GM12878 (cell line): ENCODE measurements around the gene C1orf53. TPM values are rescaled to one million over a fixed set of nuclear protein-coding genes. Genes with fewer than 3 reads are reported as not detected.
A peak's percentile ranks its signal among the peaks of the same experiment; 100 is the strongest.

ENCODE experiments used
- ATAC-seq: fragments of 200-7000 bp; cut with Tn5 transposase; 3 replicates; pipeline ENCODE4 v1.9.1; 2020; ENCODE audit warnings: mild to moderate bottlenecking, moderate library complexity
- BruUV-seq: library from RNA; stranded (reverse); fragments of 400-500 nt; replicated peaks from 2 replicates; lab custom pipeline; 2021; lab: Mats Ljungman, UMichigan
- CTCF ChIA-PET: fragments of 300-600 bp; sonication (Branson Sonifier 250); formaldehyde crosslinking; extraction: SDS; loops from one replicate; lab custom pipeline; 2021; ENCODE audit warnings: inconsistent platforms; lab: Yijun Ruan, JAX
- POLR2A ChIA-PET: fragments of 350-600 bp; formaldehyde crosslinking; extraction: SDS; loops from one replicate; lab custom pipeline; 2021; ENCODE audit warnings: inconsistent platforms; lab: Charles Lee
- RAD21 ChIA-PET: fragments of 300-600 bp; sonication (Branson Sonifier 250); formaldehyde crosslinking; loops from one replicate; lab custom pipeline; 2023; ENCODE audit warnings: antibody characterized with exemption; ENCODE audit not compliant: unreplicated experiment; lab: Charles Lee
- SMC1A ChIA-PET: fragments of 300-600 bp; sonication (Branson Sonifier 250); formaldehyde crosslinking; loops from one replicate; lab custom pipeline; 2023; ENCODE audit not compliant: unreplicated experiment, uncharacterized antibody; lab: Charles Lee
- DNase-seq: peaks from one replicate; pipeline ENCODE4 v3.0.0-alpha.2; 2011; ENCODE audit warnings: low read depth, low spot score
- FAIRE-seq: peaks from 3 replicates; lab custom pipeline; 2011; peaks lifted over from hg19 to GRCh38; lab: Jason Lieb, UNC
- H2AFZ ChIP-seq: 2 replicates; pipeline ENCODE4 v1.6.0; 2011; ENCODE audit warnings: low read depth, low read length, control low read depth; ENCODE audit not compliant: control insufficient read depth
- H3K27ac ChIP-seq: 2 replicates; pipeline ENCODE4 v1.5.1; 2011; ENCODE audit warnings: control low read depth; ENCODE audit not compliant: control insufficient read depth, insufficient read depth
- H3K27me3 ChIP-seq, 2 experiments: replicated peaks in 1 of 2; 2 replicates each; pipeline versions ENCODE4 v1.6.0 to v1.6.1; 2011; ENCODE audit warnings: low read length in 1 of 2; ENCODE audit not compliant: control insufficient read depth in 2 of 2, insufficient read depth in 2 of 2
- H3K36me3 ChIP-seq, 2 experiments: 2 replicates each; pipeline ENCODE4 v1.5.1; 2011; ENCODE audit warnings: low read length in 1 of 2; ENCODE audit not compliant: control insufficient read depth in 2 of 2, insufficient read depth in 2 of 2
- H3K4me1 ChIP-seq: 2 replicates; pipeline ENCODE4 v1.6.1; 2011; ENCODE audit warnings: mild to moderate bottlenecking, low read length, moderate library complexity, mixed read lengths; ENCODE audit not compliant: control insufficient read depth, insufficient read depth
- H3K4me2 ChIP-seq: 2 replicates; pipeline ENCODE4 v1.6.0; 2011; ENCODE audit warnings: control low read depth; ENCODE audit not compliant: control insufficient read depth, insufficient read depth
- H3K4me3 ChIP-seq: fragments of 200-600 bp; sonication (generic); 2 replicates; pipeline ENCODE4 v1.5.1; 2016
- H3K79me2 ChIP-seq: 2 replicates; pipeline ENCODE4 v1.6.0; 2011; ENCODE audit warnings: low read length; ENCODE audit not compliant: control insufficient read depth, insufficient read depth
- H3K9ac ChIP-seq: 2 replicates; pipeline ENCODE4 v1.8.0; 2011; ENCODE audit warnings: low read length, control low read depth, mixed read lengths; ENCODE audit not compliant: control insufficient read depth, insufficient read depth
- H3K9me3 ChIP-seq: replicated peaks from 3 replicates; pipeline ENCODE4 v1.5.1; 2011; ENCODE audit warnings: mild to moderate bottlenecking, low read length; ENCODE audit not compliant: control insufficient read depth, insufficient read depth
- H4K20me1 ChIP-seq: 2 replicates; pipeline ENCODE4 v1.6.0; 2011; ENCODE audit not compliant: control insufficient read depth, insufficient read depth
- EZH2 ChIP-seq: IDR thresholded peaks from 2 replicates; pipeline ENCODE4 v1.6.1; 2012; ENCODE audit warnings: low read depth, mild to moderate bottlenecking, control low read depth, inconsistent platforms, low read length, borderline replicate concordance; ENCODE audit not compliant: control insufficient read depth
- SRF ChIP-seq, 2 experiments: IDR thresholded peaks; 2 replicates each; pipeline ENCODE4 v1.6.1; 2011; ENCODE audit warnings: low read depth in 2 of 2, low read length in 2 of 2, mild to moderate bottlenecking in 1 of 2, moderate library complexity in 1 of 2
- SUZ12 ChIP-seq: fragments of 200-600 bp; sonication (generic); IDR thresholded peaks from one replicate; pipeline ENCODE4 v1.6.1; 2018; ENCODE audit warnings: antibody characterized with exemption, mild to moderate bottlenecking; ENCODE audit not compliant: unreplicated experiment
- ZNF687 ChIP-seq: fragments of 450-650 bp; IDR thresholded peaks from 2 replicates; pipeline ENCODE4 v1.6.1; 2017; ENCODE audit warnings: mild to moderate bottlenecking, moderate library complexity
- WGBS: methylation state at CpG from one replicate; pipeline ENCODE4 v1.1.6; 2016; ENCODE audit warnings: low lambda C conversion rate; ENCODE audit not compliant: insufficient replicate concordance, insufficient coverage; ENCODE audit errors: missing lambda C conversion rate; 5-methylcytosine and 5-hydroxymethylcytosine counted together
- in situ Hi-C: fragments of 300-500 bp; cut with MboI; formaldehyde crosslinking; loops from 9 replicates; pipeline ENCODE4 v1.14.3; 2018; ENCODE audit warnings: mixed read lengths
- intact Hi-C: fragments of 100-400 bp; cut with micrococcal nuclease; formaldehyde crosslinking; loops from one replicate; pipeline ENCODE4 v1.14.2; 2022; ENCODE audit not compliant: unreplicated experiment
- polyA plus RNA-seq, 11 experiments: library from polyadenylated mRNA; depleted of rRNA in 4 of 11; unstranded in 6 of 11; stranded (reverse) in 5 of 11; fragments of >200 nt; fragmentation: Nextera tagmentation in 4 of 11; fragmentation: Illumina TruSeq in 1 of 11; extraction: Ambion mirVana in 4 of 11; extraction: Trizol in 1 of 11; gene quantifications; 1 replicate in 1 of 11; 2 replicates in 10 of 11; pipeline versions ENCODE4 v1.2.1 to v1.2.3, GENCODE V29; 2011 to 2016; ENCODE audit warnings: inconsistent platforms in 2 of 11, missing spikeins in 2 of 11, low read depth in 1 of 11
- total RNA-seq, 4 experiments: library from RNA; depleted of rRNA in 3 of 4; stranded (reverse); fragments of >200 nt in 3 of 4; fragmentation: Illumina TruSeq in 1 of 4; extraction: Trizol in 1 of 4; gene quantifications; 2 replicates each; pipeline versions ENCODE4 v1.2.1 to v1.2.3, GENCODE V29; 2013 to 2021

C1orf53 gene
- total and polyA plus RNA-seq, 10 of the 15 experiments (the other 5 are each of a cell fraction or from before 2014, with no cell fraction given) = 0.31 to 5.4 (median 0.59) TPM

- H4K20me1 ChIP-seq = no peaks in the 10 kb centered on the region
- BruUV-seq = no TSS peak
- POLR2A ChIA-PET = no interaction called here
- TF ChIP-seq SRF (IDR thresholded peaks at IDR 0.05; ENCODE audit: low read depth in 2 of 2, low read length in 2 of 2) (no peak), SUZ12 (peak; percentile 61), ZNF687 (no peak), EZH2 (0 out of 2 replicates have a peak, but pooled peaks have one; percentile 81)
- TF ChIP-seq, all 136 proteins: peak for 2
- Histone ChIP-seq H2AFZ (no peak overlapping the region), H3K79me2 (no peaks in the 10 kb centered on the region), H3K36me3 (no peaks in the 10 kb centered on the region), H3K4me3 (no peak overlapping the region), H3K4me1 (no peaks in the 10 kb centered on the region), H3K9ac (no peak overlapping the region), H3K27me3 (peaks cover 30 to 55% of the 10 kb centered on the region in 2 experiments), H3K27ac (no peak overlapping the region), H3K4me2 (no peak overlapping the region), H3K9me3 (no peaks in the 10 kb centered on the region)
- FAIRE-seq = no peak
- in situ Hi-C loops (loop anchor here (25.0 kb wide), 1 partner anchor 775 kb away; no protein-coding TSS in a partner anchor), intact Hi-C loops (no loop called here)
- ChIA-PET CTCF (no interaction called here), RAD21 (no interaction called here), SMC1A (no interaction called here)
- no peak for DNase-seq
- WGBS = 12% methylated on average over 46 of the region's 46 CpGs
- ATAC-seq = no peak
These were observed 9.6 kb downstream of the C1orf53 start for GRCh38 chr1:197911857-197912696.
